Esophagus muscularis mucosa (tissue), 4 donors: ENCODE measurements around the gene LARGE1.

Experiments used
- CTCF ChIP-seq, 3 experiments: fragments of 200-600 bp in 2 of 3; fragments of 450-650 bp in 1 of 3; sonication (generic) in 2 of 3; IDR thresholded peaks; one replicate each; pipeline ENCODE4 v1.5.1; 2017 to 2019; ENCODE audit warnings: antibody characterized with exemption in 3 of 3, mild to moderate bottlenecking in 2 of 3, moderate library complexity in 1 of 3
- EP300 ChIP-seq: sonication (generic); formaldehyde crosslinking; IDR thresholded peaks from one replicate; pipeline ENCODE4 v1.6.1; 2017; ENCODE audit warnings: antibody characterized with exemption
- POLR2A ChIP-seq: fragments of 450-650 bp; IDR thresholded peaks from one replicate; pipeline ENCODE4 v1.6.1; 2017; ENCODE audit warnings: antibody characterized with exemption, moderate library complexity, mild to moderate bottlenecking, low read depth

- TF ChIP-seq EP300 (no peak), POLR2A (no peak), CTCF (IDR thresholded peaks at IDR 0.05) (no peak)
Observed at GRCh38 chr22:33829546-33830280, 90.6 kb downstream of the LARGE1 start.
